ENCODE data around the gene RPL22.

RPL22 gene

DNA sequence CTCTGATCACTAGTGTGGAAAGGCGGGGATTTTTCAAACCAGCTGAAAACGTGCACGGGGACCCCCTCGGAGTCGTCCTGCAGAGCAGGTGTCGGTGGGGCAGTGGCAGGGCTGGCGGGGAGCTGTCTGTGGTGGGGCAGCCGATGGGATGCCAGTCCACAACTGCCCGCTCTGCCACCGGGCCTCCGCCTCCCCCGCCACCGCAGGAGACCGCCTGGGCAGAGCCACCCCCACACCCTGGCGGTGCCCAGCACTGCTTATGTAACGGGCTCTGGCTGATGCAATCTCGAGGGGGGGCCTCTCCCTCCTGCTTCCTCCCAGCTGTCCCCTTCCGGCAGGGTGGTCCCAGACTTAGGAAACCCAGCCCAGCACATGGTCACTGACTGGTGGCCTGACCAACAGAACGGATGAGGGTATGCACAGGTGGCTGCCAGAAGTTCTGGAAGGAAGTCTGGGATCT lies 28.6 kb downstream of the RPL22 start:
- no peak for DNase-seq

- DNase-seq: no peak
These were observed 29.2 kb downstream of the RPL22 start for GRCh38 chr1:6170116-6170741.

- DNase-seq: no peak
These were observed 30.3 kb downstream of the RPL22 start for GRCh38 chr1:6168947-6169586.

DNA sequence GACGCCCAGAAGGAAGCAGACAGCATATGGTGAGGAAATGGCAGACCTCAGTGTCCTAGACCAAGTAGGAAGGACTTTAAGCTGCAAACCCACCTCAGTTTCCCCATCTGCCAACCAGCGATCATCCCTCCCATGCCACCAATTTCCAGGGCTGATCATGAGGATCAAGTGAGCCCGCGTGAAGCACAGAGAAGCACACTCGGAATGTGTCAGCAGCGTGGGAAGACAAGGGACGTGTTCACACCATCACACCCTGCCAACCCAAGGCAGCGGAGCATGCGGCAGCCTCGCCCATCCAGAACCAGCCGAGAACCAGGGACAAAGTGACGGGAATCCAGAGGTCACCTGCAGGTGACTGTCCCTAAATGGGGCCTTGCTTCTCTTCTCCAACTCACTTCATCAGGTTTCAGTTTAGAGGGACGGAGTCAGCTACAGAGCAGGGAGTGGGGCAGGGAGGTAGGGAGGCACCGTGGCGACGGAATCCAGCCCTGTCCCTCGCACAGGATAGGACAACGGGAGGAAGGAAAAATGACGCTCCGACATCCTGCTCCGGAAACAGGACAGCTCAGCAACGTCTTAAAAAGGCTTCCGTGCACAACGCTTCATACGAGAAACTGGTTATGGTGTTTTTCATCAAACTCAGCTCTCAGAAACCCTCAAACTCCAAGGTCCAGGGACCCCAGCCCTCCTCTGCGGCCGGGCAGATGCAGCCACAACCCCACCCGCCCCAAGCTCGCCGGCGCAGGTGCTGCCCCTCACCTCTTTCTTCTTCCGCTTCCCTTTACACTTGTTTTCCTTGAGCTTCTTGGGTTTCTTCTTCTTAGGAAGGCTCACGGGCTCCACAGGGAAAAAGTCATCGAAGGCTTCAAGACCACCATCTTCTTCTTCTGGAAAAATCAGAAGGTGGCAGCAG lies 31.7 kb downstream of the RPL22 start:
- DNase-seq: no peak

GRCh38 chr1:6166655-6167390 lies 32.6 kb downstream of the RPL22 start:
- no peak for DNase-seq

- DNase-seq: no peak
These were observed 33.2 kb downstream of the RPL22 start for GRCh38 chr1:6166221-6166620.

DNA sequence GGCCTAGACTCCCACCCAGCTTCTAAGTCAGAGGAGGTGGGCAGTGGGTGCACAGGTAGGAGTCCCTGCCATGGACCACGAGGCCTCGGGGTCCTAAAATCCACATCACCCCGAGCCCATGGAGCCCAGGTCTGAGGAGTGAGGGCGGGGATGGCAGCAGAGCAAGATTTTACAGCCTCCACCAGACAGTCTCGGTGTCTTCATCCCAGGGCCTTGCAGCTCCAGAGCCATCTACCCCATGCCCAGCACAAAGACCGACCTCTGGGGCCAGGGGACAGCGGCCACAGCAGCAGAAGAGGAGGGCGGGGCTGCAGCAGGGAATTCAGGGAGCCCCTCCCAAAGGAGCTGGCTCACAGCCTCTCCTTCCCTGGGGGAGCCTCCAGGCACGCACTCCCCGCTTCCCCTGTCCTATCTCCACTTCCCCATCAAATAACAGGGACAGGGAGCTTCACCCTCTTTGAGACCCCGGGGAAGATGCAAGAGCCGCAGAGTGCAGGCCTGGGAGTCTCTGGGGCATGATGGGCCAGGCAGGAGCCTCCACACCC lies 33.9 kb downstream of the RPL22 start:
- no peak for DNase-seq

GRCh38 chr1:6165027-6165426 lies 34.4 kb downstream of the RPL22 start:
- no peak for DNase-seq

DNA sequence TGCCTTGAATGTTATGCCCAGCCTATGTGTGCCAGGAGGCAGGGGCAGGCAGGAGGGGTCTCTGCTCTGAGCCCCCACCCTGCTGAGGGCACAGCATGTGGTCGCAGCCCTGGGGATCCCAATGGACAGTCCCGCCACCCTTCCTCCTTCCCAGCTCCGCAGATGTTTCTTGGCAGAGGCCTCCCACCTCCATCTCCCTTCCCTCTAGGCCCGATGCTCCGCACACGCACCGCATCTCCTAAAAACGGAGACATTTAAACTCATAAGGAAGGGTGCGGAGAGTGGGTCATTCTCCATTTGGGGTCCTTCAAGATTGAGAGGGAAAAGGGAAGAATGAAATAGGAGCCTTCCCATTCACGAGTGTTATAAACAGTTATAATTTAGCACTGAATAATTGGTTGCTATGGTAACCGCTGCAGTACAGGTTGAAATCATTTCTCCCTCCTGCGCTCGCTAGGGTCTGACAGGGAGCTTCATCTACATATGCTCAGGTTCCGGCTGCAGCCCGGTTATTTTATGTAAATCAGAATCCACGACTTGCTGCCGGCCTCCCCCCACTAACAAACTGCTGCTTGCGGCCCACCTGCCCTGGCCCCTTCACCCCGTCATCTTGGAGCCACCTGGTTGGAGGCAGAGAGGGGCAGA lies 35.3 kb downstream of the RPL22 start:
- DNase-seq: no peak

DNA sequence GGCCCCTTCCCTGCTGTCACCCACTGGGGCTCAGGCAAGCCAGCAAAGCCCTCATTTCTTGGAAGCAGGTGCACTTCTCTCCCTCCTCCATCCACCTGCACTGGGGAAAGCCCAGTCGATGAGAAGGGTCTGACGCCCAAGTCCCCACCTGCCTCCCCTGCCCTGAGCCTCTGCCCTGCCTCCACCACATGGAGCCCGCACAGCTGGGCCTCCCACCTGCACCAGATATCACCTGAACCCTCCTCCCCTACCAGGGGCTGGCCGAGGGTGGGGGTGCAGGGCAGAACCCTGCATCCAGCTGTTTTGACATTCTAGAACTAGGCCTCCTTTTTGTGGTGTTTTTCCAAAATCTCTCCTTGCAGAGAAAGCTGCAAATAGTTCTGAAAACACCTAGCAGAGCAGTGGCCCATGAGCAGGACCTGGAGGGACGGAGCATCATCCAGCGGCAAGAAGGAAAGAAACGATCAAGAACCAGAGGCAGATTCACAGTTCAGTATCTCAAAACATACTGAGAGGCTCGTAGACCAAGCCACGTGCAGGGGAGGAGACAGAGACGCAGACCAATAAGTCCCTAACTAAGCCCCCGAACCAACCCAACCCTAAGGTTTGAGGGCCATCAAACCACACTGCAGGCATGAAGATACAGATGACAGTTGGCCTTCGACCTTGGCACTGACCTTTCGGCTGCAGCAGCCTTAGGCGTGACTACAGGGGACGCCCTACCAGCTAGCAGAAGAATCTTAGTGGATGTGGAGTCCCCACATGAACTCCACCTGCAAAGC lies 36.0 kb downstream of the RPL22 start:
- DNase-seq: no peak

GRCh38 chr1:6162773-6163172 lies 36.6 kb downstream of the RPL22 start:
- no peak for DNase-seq

DNA sequence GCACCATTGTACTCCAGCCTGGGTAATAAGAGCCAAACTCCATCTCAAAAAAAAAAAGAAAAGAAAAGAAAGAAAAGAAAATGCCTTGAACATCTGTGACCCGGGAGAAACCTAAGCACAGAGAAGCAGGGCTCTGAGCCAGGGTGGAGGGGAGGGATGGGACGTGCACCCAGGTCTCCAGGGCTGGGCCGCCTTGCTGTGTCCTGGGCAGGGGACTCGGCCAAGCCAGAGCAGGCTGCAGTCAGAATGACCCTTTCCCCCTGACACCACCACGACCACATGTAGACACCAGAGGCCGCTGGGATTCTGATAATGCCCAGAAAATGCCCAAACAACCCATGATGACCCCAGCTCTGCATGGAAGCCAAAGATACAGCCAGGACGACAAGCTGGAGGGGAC lies 37.1 kb downstream of the RPL22 start:
- no peak for DNase-seq

GRCh38 chr1:6158181-6158580 lies 41.2 kb downstream of the RPL22 start:
- no peak for DNase-seq

DNA sequence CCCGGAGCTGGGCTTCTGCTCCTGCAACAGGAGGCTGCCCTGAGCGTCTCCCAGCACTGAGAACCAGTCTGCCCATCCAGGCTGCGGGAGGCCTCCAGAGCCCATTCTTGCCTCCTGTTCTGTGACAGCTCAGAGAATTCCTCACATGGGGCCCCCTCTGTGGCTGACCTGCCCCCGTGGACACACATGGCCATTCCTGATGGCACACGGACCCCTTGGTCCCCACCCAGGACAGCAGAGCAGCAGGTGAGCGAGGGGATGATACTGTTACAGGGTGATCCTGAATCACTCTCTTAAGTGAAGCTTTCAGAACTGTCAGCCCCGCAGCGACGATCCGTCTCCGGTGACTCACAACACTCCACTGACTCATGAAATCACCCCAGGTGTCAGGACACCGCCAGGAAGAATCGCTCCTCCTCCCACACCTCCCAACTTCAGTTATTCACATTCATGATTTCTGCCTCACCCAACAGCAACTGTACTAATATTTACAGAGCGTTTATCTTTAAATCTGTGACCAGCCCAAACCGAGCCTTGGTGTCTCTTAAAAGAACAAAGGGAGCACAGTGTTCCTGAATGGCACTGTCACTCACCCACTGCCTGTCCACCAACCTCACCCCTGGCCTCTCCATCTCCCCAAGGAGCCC lies 41.7 kb downstream of the RPL22 start:
- DNase-seq: peak; percentile 87

GRCh38 chr1:6157132-6157527 lies 42.3 kb downstream of the RPL22 start:
- DNase-seq: peak; percentile 83

DNA sequence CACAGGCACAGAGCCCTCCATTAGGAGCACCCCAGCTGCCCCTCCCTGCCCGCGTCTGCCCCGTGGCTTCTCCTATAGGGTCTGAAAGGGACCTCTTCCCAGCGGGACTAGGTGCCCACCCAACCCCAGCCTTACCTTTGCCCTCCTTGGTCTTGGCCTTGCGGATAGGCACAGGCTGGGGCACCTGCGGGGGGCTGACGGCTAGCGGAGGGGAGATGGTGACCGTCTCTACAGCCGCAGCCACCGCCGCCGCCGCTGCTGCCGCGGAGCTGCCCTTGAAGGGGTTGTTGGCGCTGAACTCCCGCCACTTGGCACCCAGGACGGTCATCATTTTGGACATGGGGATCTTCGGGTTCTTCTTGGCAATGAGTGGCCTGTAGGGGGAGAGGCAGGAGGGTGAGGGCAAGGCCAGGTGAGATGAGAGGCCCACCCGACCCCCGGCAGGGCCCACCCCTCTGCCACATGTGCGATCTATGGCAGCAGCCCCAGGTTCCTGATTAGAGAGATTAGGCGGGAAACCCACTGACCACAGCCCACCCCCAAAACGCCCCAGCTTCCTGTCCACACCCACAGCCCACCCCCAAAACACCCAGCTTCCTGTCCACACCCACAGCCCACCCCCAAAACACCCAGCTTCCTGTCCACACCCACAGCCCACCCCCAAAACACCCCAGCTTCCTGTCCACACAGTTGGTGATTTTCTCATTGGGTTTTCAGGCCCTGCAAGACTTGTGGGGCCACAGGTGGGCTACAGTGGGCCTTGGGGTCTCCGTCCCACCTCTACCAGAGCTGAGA lies 44.7 kb downstream of the RPL22 start:
- no peak for DNase-seq

- no peak for DNase-seq
These were observed 46.5 kb downstream of the RPL22 start for GRCh38 chr1:6152882-6153281.

- no peak for DNase-seq
These were observed 47.2 kb downstream of the RPL22 start for GRCh38 chr1:6152181-6152580.

DNA sequence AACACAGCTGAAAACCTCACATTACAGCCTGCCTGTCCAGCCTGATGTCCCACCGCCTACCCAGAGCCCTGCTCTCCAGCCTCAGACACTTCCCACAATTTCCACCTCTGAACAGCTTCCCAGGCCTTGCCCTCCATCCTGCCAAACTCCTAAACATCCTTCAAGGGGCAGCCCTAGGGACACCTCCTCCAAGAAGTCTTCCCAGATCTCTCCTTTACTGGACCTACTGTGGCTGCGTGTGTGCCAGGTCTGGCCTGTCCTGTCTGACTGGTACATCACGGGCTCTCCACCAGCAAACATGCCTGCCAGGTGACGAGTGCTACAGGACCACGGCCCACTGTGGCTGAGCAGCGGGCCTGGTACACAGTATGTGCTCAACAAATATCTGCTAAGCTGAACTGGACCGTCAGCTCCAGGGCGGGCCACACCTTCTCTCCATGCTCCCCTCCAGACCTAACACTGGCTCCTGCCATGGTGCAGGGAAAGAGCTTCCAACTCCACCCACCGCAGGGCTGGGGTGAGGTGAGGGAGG lies 48.0 kb downstream of the RPL22 start:
- no peak for DNase-seq

All from NCI-H226 (cell line).